HepG2 (cell line): ENCODE data around the gene MORN5. TPM values are rescaled to one million over a fixed set of nuclear protein-coding genes. Genes with fewer than 3 reads are reported as not detected.

Source experiments
- ATF6 ChIP-seq: sonication (generic); formaldehyde crosslinking; conservative IDR thresholded peaks from 2 replicates; pipeline ENCODE4 v1.4.0; 2020; ENCODE audit warnings: missing genetic modification reagents
- DNMT1 ChIP-seq: sonication (generic); formaldehyde crosslinking; IDR thresholded peaks from 2 replicates; pipeline ENCODE4 v1.5.1; 2020; ENCODE audit warnings: mild to moderate bottlenecking, missing genetic modification reagents
- HNF1B ChIP-seq: sonication (generic); formaldehyde crosslinking; IDR thresholded peaks from 2 replicates; pipeline ENCODE4 v1.5.1; 2020; ENCODE audit warnings: mild to moderate bottlenecking, moderate library complexity, missing genetic modification reagents
- MTF2 ChIP-seq: sonication (generic); formaldehyde crosslinking; IDR thresholded peaks from 2 replicates; pipeline ENCODE4 v1.5.0; 2020; ENCODE audit warnings: missing genetic modification reagents, borderline replicate concordance
- RNF219 ChIP-seq: sonication (generic); formaldehyde crosslinking; IDR thresholded peaks from 2 replicates; pipeline ENCODE4 v1.5.0; 2020; ENCODE audit warnings: mild to moderate bottlenecking, missing genetic modification reagents
- TEAD2 ChIP-seq: sonication (generic); formaldehyde crosslinking; IDR thresholded peaks from 2 replicates; pipeline ENCODE4 v1.9.0; 2021; ENCODE audit warnings: missing genetic modification reagents
- TSC22D2 ChIP-seq: sonication (generic); formaldehyde crosslinking; IDR thresholded peaks from 2 replicates; pipeline ENCODE4 v1.5.1; 2020; ENCODE audit warnings: missing genetic modification reagents, mild to moderate bottlenecking, borderline replicate concordance
- ZMYM4 ChIP-seq: sonication (generic); formaldehyde crosslinking; IDR thresholded peaks from 2 replicates; pipeline ENCODE4 v1.8.1; 2023; ENCODE audit warnings: mild to moderate bottlenecking, missing genetic modification reagents
- polyA plus RNA-seq, 8 experiments: library from polyadenylated mRNA; depleted of rRNA in 3 of 8; stranded (reverse) in 7 of 8; unstranded in 1 of 8; fragments of >200 nt; fragmentation: Illumina TruSeq in 4 of 8; extraction: Trizol in 4 of 8; gene quantifications; 2 replicates each; pipeline versions ENCODE4 v1.2.1 to v1.2.3, GENCODE V29; 2011 to 2016; ENCODE audit warnings: low read depth in 4 of 8, missing spikeins in 1 of 8, mixed read lengths in 1 of 8; ENCODE audit not compliant: insufficient read depth in 1 of 8
- total RNA-seq, 5 experiments: library from RNA; depleted of rRNA; stranded (reverse); fragments of >200 nt; fragmentation: Illumina TruSeq; extraction: Trizol; gene quantifications; 2 replicates each; pipeline ENCODE4 v1.2.3, GENCODE V29; 2016; ENCODE audit warnings: low read depth in 1 of 5
- TF ChIP-seq, protein P1 (sequence below): sonication (generic); formaldehyde crosslinking; IDR thresholded peaks from 2 replicates; pipeline ENCODE4 v1.4.0; 2020; ENCODE audit warnings: missing genetic modification reagents, borderline replicate concordance

Gene MORN5
- total and polyA plus RNA-seq, 2 of the 13 experiments (the other 11 are each of a cell fraction or from before 2014, with no cell fraction given) = not detected

DNA sequence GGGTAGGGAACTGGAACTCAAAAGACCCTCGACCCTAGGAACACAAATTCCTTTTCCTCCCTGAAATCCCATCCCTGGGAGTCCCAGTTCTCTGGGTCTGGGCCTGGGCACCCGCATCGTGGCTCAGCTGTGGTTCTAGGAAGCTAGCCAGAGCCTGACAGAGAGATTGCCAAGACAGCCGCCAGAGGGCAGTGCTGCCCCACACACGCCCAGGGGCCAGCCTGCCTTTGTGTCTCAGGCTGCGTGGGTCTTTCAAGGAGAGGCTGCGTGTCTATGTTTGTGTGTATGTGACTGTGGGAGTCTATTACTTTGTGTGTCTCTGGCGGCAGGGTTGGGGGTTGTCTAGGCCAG, 34.6 kb upstream of the MORN5 start (continued):
- TF ChIP-seq HNF1B (0 out of 2 replicates have a peak, but pooled peaks have one; percentile 1), ATF6 (no peak), ZMYM4 (CRISPR knock-in tag) (0 out of 2 replicates have a peak, but pooled peaks have one; percentile 18), RNF219 (CRISPR knock-in tag) (no peak), TSC22D2 (peak; percentile 54; the same call in 1 of the 2 replicates), TEAD2 (CRISPR knock-in tag) (no peak), MTF2 (CRISPR knock-in tag) (no peak), DNMT1 (CRISPR knock-in tag) (0 out of 2 replicates have a peak, but pooled peaks have one; percentile 22)
- TF ChIP-seq, protein P1, sequence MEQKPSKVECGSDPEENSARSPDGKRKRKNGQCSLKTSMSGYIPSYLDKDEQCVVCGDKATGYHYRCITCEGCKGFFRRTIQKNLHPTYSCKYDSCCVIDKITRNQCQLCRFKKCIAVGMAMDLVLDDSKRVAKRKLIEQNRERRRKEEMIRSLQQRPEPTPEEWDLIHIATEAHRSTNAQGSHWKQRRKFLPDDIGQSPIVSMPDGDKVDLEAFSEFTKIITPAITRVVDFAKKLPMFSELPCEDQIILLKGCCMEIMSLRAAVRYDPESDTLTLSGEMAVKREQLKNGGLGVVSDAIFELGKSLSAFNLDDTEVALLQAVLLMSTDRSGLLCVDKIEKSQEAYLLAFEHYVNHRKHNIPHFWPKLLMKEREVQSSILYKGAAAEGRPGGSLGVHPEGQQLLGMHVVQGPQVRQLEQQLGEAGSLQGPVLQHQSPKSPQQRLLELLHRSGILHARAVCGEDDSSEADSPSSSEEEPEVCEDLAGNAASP (CRISPR knock-in tag) = peak; percentile 31; the same call in 1 of the 2 replicates
